GM12865 (cell line): ENCODE measurements around the gene PLCL1.

Source experiments
- DNase-seq: peaks from one replicate; pipeline ENCODE4 v3.0.0; 2010; ENCODE audit warnings: low read depth
- H3K4me3 ChIP-seq: 2 replicates; pipeline ENCODE4 v1.5.1; 2011; ENCODE audit warnings: mild to moderate bottlenecking, low read depth, low read length, control low read depth
- CTCF ChIP-seq: IDR thresholded peaks from 2 replicates; pipeline ENCODE4 v1.5.1; 2011; ENCODE audit warnings: low read length, control low read depth, low read depth, inconsistent platforms; ENCODE audit not compliant: insufficient read depth; ENCODE audit errors: missing control alignments

Gene PLCL1

DNA sequence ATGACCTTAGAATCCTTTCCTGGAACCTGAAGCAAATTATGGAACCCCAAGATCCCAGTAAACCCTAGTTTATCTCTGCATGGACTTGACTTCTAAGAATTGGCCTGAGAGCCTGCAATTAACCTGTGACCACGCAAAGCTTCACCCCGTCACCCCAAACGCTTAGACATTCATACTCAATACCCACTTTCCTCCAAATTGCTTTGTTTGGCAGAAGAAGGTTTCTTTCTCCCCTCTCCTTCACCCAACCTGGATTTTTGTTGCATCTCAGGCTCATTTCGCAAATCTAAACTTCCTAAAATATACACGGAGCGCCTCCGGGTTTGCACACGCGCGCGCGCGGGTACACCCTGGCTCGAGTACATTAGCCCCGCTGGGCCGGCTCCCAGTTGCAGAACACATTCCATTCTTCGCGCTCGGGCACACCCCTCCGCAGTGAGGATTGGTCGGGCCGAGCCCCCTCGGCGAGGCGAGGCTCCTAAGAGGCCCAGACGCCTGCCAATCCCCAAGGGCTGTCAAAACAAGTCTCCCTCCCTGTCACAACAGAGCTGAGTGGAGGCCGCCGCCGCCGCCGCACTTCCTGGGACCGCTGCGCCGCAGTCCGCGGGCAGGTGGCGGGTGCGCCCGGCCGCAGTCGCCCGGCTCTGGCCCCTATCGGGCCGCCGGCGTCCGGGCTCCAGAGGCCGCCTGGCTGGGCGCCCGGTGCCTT, at the start of gene PLCL1:
PLCL1 (plus strand) TSS at position 545 of the 709 bp plus-strand sequence.
- no peak for TF ChIP-seq CTCF
- DNase-seq: peak; percentile 95
- peak within 1 kb of the TSS; percentile 69 for H3K4me3 ChIP-seq

GRCh38 chr2:197759013-197759412, 45.4 kb upstream of the PLCL1 start:
- no peak for DNase-seq
- no peak overlapping the region for H3K4me3 ChIP-seq
- no peak for TF ChIP-seq CTCF

DNA sequence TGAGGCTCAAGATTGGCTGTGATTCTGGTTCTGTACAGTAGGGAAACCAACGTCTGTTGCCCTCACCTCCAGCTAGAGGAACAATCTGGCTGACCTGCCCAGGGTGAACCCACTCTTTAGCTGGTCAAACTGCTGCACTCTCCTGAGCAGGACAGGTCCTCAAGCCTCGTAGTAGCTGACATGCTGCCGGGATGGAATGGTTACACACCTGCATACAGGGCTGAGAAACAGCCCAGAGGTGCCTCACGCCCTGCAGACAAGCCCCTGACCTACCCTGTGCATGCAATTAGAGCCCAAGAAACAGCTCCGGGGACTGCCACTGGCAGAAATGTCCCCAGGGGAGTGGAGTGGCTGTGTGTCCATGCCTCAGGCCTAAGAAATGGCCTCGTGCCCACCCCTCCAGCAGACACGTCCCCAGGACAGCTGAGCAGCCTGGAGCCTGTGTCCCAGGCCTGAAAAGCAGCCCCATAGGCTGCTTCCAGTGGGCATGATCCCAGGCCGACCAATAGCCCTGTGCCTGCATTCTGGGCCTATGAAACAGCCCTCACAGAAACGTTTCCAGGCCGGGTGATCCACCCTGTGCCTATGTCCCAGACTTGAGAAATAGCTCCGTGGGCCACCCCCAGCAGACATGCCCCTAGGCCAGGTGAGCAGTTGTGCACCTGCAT, 44.6 kb upstream of the PLCL1 start:
- H3K4me3 ChIP-seq: no peak overlapping the region
- no peak for DNase-seq
- no peak for TF ChIP-seq CTCF

GRCh38 chr2:197760293-197760657, 44.1 kb upstream of the PLCL1 start:
- TF ChIP-seq CTCF: no peak
- no peak for DNase-seq
- H3K4me3 ChIP-seq: no peak overlapping the region

GRCh38 chr2:197777823-197778407, 26.5 kb upstream of the PLCL1 start:
- H3K4me3 ChIP-seq: no peak overlapping the region
- peak; percentile 48 for DNase-seq
- TF ChIP-seq CTCF: peak; percentile 53

- no peak for TF ChIP-seq CTCF
- no peak overlapping the region for H3K4me3 ChIP-seq
- no peak for DNase-seq
These were observed 25.1 kb upstream of the PLCL1 start for GRCh38 chr2:197779261-197779660.
